Caco-2 (cell line): ENCODE results near the gene IQSEC2. TPM values are rescaled to one million over a fixed set of nuclear protein-coding genes. Genes with fewer than 3 reads are reported as not detected.

Experiments used
- BruUV-seq: library from RNA; stranded (reverse); fragments of 400-500 nt; replicated peaks from 2 replicates; lab custom pipeline; 2021; lab: Mats Ljungman, UMichigan
- CTCF ChIA-PET: fragments of 300-600 bp; sonication (Branson Sonifier 250); formaldehyde crosslinking; loops from one replicate; lab custom pipeline; 2022; ENCODE audit warnings: antibody characterized with exemption; lab: Charles Lee
- POLR2A ChIA-PET: fragments of 300-600 bp; sonication (Branson Sonifier 250); formaldehyde crosslinking; loops from one replicate; lab custom pipeline; 2022; ENCODE audit warnings: antibody characterized with exemption; lab: Charles Lee
- DNase-seq, 2 experiments: peaks; one replicate each; pipeline versions ENCODE4 v3.0.0 to v3.0.0-alpha.2; 2020 to 2022
- H3K27me3 ChIP-seq: replicated peaks from 2 replicates; pipeline ENCODE4 v1.6.0; 2011; ENCODE audit warnings: low read length; ENCODE audit not compliant: control insufficient read depth, insufficient read depth
- H3K36me3 ChIP-seq: 2 replicates; pipeline ENCODE4 v1.5.1; 2011; ENCODE audit warnings: low read length; ENCODE audit not compliant: control insufficient read depth, insufficient read depth
- H3K4me1 ChIP-seq: fragments of 250-450 bp; sonication (Bioruptor Pico); 2 replicates; pipeline ENCODE4 v1.5.1; 2020; ENCODE audit warnings: mild to moderate bottlenecking
- H3K4me3 ChIP-seq: 2 replicates; pipeline ENCODE4 v1.5.1; 2011; ENCODE audit warnings: low read depth, mild to moderate bottlenecking, control low read depth, low read length
- H3K9me3 ChIP-seq: fragments of 250-450 bp; sonication (Bioruptor Pico); 2 replicates; pipeline ENCODE4 v1.5.1; 2020; ENCODE audit warnings: mild to moderate bottlenecking, moderate library complexity
- H3K27ac Mint-ChIP-seq: one replicate; pipeline ENCODE4 v1.8.0; 2022; ENCODE audit warnings: mixed read lengths; ENCODE audit not compliant: unreplicated experiment
- H3K27me3 Mint-ChIP-seq: one replicate; pipeline ENCODE4 v1.8.0; 2022; ENCODE audit warnings: mixed read lengths; ENCODE audit not compliant: insufficient read depth, unreplicated experiment
- H3K36me3 Mint-ChIP-seq: one replicate; pipeline ENCODE4 v1.8.0; 2022; ENCODE audit warnings: mild to moderate bottlenecking, mixed read lengths; ENCODE audit not compliant: insufficient read depth, unreplicated experiment
- H3K4me1 Mint-ChIP-seq: one replicate; pipeline ENCODE4 v1.8.0; 2022; ENCODE audit warnings: low read depth, mixed read lengths; ENCODE audit not compliant: unreplicated experiment
- H3K4me3 Mint-ChIP-seq: one replicate; pipeline ENCODE4 v1.8.0; 2022; ENCODE audit warnings: mild to moderate bottlenecking, moderate library complexity, mixed read lengths; ENCODE audit not compliant: unreplicated experiment
- H3K9me3 Mint-ChIP-seq: one replicate; pipeline ENCODE4 v1.8.0; 2022; ENCODE audit warnings: mixed read lengths; ENCODE audit not compliant: unreplicated experiment
- intact Hi-C: fragments of 100-400 bp; cut with micrococcal nuclease; formaldehyde crosslinking; loops from one replicate; pipeline ENCODE4 v1.10.0; 2022; ENCODE audit not compliant: unreplicated experiment
- total RNA-seq: library from RNA; stranded (reverse); gene quantifications from 2 replicates; pipeline ENCODE4 v1.2.3, GENCODE V29; 2022
- TF ChIP-seq, protein P1 (sequence below), 2 experiments: fragments of 200-600 bp in 1 of 2; IDR thresholded peaks; 1 replicate in 1 of 2; 2 replicates in 1 of 2; pipeline versions ENCODE4 v1.5.1 to v1.8.0; 2011 to 2022; ENCODE audit warnings: antibody characterized with exemption in 1 of 2, control low read depth in 1 of 2, inconsistent platforms in 1 of 2, low read depth in 1 of 2, low read length in 1 of 2, mild to moderate bottlenecking in 1 of 2, moderate library complexity in 1 of 2; ENCODE audit not compliant: insufficient read depth in 1 of 2, severe bottlenecking in 1 of 2, unreplicated experiment in 1 of 2

The IQSEC2 gene
- total RNA-seq, 1 experiment from 2014 or later = 1.8 TPM

DNA sequence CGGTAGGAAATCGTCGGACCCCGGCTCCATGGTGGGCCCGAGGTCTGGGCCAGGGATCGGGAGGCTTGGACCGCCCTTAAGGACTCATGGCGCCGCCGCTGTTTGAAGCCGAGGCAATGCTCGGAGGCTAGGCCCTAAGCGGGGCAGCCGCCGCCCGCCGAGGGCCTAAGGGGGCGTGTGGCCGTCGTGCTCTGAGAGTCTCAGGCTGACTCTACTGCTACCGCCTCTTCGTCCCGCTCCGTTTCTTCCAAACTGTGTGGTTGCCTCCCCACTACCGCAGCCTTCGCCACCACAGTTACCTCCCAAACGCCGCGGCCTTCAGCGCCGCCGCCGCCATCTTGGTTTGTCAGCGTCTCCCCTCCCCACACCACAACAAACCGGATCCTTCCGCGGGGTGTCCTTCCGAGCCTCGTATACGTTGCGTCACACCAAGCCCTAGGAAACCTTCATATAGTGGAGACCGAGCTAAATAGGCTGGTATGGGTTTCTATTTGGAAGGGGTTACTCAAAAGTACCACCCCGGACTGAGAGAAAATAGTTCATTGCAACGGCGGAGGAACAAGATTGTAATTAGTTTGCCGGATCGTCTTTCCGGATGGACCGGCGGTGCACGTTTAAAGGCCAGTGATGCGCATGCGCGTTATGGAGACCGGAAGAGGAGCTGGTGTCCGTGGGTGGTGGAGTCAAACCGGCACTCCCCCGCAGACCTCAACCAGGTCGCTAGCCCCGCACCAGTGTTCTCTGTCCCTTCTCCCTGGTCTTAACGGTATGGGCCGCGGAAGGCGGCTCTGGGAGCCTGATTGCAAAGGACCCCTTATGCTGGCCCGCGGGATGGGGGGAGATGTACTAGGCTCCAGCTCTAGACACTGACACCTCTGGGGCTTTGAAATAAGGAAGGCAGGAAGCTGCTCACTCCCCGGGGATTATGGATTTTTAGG, 56.3 kb downstream of the IQSEC2 start, which contains the start of gene KDM5C:
KDM5C (minus strand) TSS at position 348 of the 938 bp plus-strand sequence; CDS start at position 30, 318 bp downstream.
- no peaks in the 10 kb centered on the region for H3K27me3 Mint-ChIP-seq
- peak within 1 kb of the TSS; percentile 81 for H3K4me3 ChIP-seq
- H3K9me3 Mint-ChIP-seq = no peaks in the 10 kb centered on the region
- H3K4me3 Mint-ChIP-seq = peak within 1 kb of the TSS; percentile 96
- no peaks in the 10 kb centered on the region for H3K4me1 Mint-ChIP-seq
- H3K36me3 Mint-ChIP-seq = peaks cover 8% of the 10 kb centered on the region
- peak; percentile 85 to 91 for DNase-seq
- BruUV-seq = TSS peak; percentile 37
- POLR2A ChIA-PET = interaction anchor here (0.6 to 1.0 kb wide), 6 partner anchors 14 to 346 kb away, joined by 3 to 6 read pairs (median 3); partner anchors contain the start of genes RIBC1, SMC1A and TSPYL2
- H3K36me3 ChIP-seq = no peaks in the 10 kb centered on the region
- no peaks in the 10 kb centered on the region for H3K9me3 ChIP-seq
- CTCF ChIA-PET = no interaction called here
- intact Hi-C loops = loop anchor here (10.0 kb wide), 1 partner anchor 130 kb away; the partner anchor contains the start of gene KANTR
- peak within 1 kb of the TSS; percentile 99 for H3K27ac Mint-ChIP-seq
- no peaks in the 10 kb centered on the region for H3K27me3 ChIP-seq
- H3K4me1 ChIP-seq = peaks cover 6% of the 10 kb centered on the region
- TF ChIP-seq, protein P1, sequence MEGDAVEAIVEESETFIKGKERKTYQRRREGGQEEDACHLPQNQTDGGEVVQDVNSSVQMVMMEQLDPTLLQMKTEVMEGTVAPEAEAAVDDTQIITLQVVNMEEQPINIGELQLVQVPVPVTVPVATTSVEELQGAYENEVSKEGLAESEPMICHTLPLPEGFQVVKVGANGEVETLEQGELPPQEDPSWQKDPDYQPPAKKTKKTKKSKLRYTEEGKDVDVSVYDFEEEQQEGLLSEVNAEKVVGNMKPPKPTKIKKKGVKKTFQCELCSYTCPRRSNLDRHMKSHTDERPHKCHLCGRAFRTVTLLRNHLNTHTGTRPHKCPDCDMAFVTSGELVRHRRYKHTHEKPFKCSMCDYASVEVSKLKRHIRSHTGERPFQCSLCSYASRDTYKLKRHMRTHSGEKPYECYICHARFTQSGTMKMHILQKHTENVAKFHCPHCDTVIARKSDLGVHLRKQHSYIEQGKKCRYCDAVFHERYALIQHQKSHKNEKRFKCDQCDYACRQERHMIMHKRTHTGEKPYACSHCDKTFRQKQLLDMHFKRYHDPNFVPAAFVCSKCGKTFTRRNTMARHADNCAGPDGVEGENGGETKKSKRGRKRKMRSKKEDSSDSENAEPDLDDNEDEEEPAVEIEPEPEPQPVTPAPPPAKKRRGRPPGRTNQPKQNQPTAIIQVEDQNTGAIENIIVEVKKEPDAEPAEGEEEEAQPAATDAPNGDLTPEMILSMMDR (IDR thresholded peaks at IDR 0.05; ENCODE audit: insufficient read depth in 1 of 2, low read depth in 1 of 2, low read length in 1 of 2, severe bottlenecking in 1 of 2, unreplicated experiment in 1 of 2) = no peak

DNA sequence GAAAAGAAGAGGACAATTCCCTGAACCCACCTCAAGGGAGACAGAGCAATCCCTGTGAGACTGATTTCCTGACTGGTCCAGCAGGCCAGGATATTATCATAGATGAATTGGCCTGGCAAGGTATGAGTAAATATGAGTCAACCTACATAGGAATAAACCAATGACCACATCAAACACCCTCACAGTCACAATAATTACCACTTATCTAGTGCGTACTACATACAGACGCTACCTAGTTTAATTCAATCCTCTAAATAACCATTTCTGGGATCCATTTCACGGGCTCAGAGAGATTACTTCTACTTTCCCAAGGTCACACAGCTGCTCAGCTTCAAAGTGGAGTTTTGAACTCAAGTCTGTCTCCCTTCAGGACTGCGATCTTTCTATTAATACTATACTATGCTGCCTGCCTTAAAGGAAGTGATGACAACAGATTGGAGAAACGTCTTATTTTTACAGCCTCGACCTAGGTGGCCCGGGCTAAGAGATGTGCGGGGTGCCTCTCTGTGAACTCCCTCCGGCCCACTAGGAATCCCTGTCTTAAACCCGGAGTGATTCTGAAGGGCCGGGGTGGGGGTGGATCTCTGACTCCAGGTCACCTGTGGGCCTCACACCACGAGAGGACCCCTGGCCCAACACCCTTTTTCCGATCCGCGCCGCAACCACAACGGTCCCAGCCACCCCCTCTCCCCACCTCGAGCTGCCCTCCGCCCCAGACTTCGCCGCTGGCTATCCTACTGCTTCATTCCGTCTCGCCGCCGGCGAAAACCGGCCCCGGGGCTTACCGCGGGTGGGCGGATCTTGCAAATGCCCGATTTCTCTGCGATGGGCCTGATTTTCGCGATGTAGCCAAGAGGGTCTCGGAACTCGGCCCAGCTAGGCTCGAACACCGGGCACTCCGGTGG, 57.2 kb downstream of the IQSEC2 start:
- Histone ChIP-seq H3K9me3 (no peaks in the 10 kb centered on the region), H3K27me3 (no peaks in the 10 kb centered on the region), H3K36me3 (no peaks in the 10 kb centered on the region), H3K4me1 (peaks cover 6% of the 10 kb centered on the region), H3K4me3 (peak overlapping the region; percentile 81)
- no peak for DNase-seq
- POLR2A ChIA-PET = no interaction called here
- Mint-ChIP-seq H3K36me3 (peaks cover 16% of the 10 kb centered on the region), H3K9me3 (no peaks in the 10 kb centered on the region), H3K27ac (peak overlapping the region; percentile 99), H3K4me1 (no peaks in the 10 kb centered on the region), H3K4me3 (peak overlapping the region; percentile 96), H3K27me3 (no peaks in the 10 kb centered on the region)
- no TSS peak for BruUV-seq
- TF ChIP-seq, protein P1 (IDR thresholded peaks at IDR 0.05; ENCODE audit: insufficient read depth in 1 of 2, low read depth in 1 of 2, low read length in 1 of 2, severe bottlenecking in 1 of 2, unreplicated experiment in 1 of 2) = no peak
- intact Hi-C loops = loop anchor here (10.0 kb wide), 1 partner anchor 129 kb away; the partner anchor contains the start of gene KANTR
- CTCF ChIA-PET = interaction anchor here (1.3 kb wide), 1 partner anchor 229 kb away, joined by 3 read pairs; no protein-coding TSS in a partner anchor
